SK-N-SH (cell line): Measurements from ENCODE around the gene WFIKKN1. TPM values are rescaled to one million over a fixed set of nuclear protein-coding genes. Genes with fewer than 3 reads are reported as not detected.
A peak's percentile ranks its signal among the peaks of the same experiment; 100 is the strongest.

Experiments
- CTCF ChIA-PET: fragments of 300-600, 350-600 bp; formaldehyde crosslinking; extraction: SDS; loops from one replicate; lab custom pipeline; 2021; lab: Yijun Ruan, JAX
- POLR2A ChIA-PET: fragments of 350-600 bp; sonication (Branson Sonifier 250); formaldehyde crosslinking; extraction: SDS; loops from one replicate; lab custom pipeline; 2020; ENCODE audit warnings: antibody characterized with exemption, inconsistent platforms; lab: Yijun Ruan, JAX
- DNase-seq: peaks from one replicate; pipeline ENCODE4 v3.0.0; 2012
- H2AFZ ChIP-seq: fragments of 200-600 bp; sonication (generic); 2 replicates; pipeline ENCODE4 v1.8.1; 2016; ENCODE audit warnings: antibody characterized with exemption, mild to moderate bottlenecking, low read depth
- H3F3A ChIP-seq: fragments of 200-600 bp; sonication (generic); replicated peaks from 2 replicates; pipeline ENCODE3; 2016; ENCODE audit warnings: antibody characterized with exemption, mild to moderate bottlenecking; ENCODE audit not compliant: insufficient read depth
- H3K27ac ChIP-seq, 2 experiments: fragments of 200-500 bp in 1 of 2; fragments of 200-600 bp in 1 of 2; sonication (Bioruptor generic) in 1 of 2; sonication (generic), shearing (Covaris generic) in 1 of 2; 2 replicates each; pipeline versions ENCODE4 v1.5.1 to v1.6.1; 2014 to 2016; ENCODE audit warnings: low read depth in 2 of 2, inconsistent platforms in 1 of 2, low read length in 1 of 2, mild to moderate bottlenecking in 1 of 2, mixed read lengths in 1 of 2
- H3K27me3 ChIP-seq: fragments of 200-600 bp; sonication (generic), shearing (Covaris generic); 2 replicates; pipeline ENCODE4 v1.6.1; 2016; ENCODE audit warnings: mixed run types; ENCODE audit not compliant: insufficient read depth
- H3K36me3 ChIP-seq, 2 experiments: fragments of 200-500 bp in 1 of 2; fragments of 200-600 bp in 1 of 2; sonication (Bioruptor generic) in 1 of 2; sonication (generic) in 1 of 2; replicated peaks in 1 of 2; 2 replicates each; pipeline versions ENCODE3 to v1.5.1; 2014 to 2016; ENCODE audit warnings: low read length in 1 of 2, mild to moderate bottlenecking in 1 of 2; ENCODE audit not compliant: insufficient read depth in 2 of 2, control insufficient read depth in 1 of 2
- H3K4me1 ChIP-seq, 2 experiments: fragments of 200-500 bp in 1 of 2; fragments of 200-600 bp in 1 of 2; sonication (Bioruptor generic) in 1 of 2; sonication (generic), shearing (Covaris generic) in 1 of 2; 2 replicates each; pipeline versions ENCODE4 v1.5.1 to v1.6.1; 2014 to 2016; ENCODE audit warnings: low read depth in 1 of 2, low read length in 1 of 2, mixed run types in 1 of 2; ENCODE audit not compliant: insufficient read depth in 2 of 2, control insufficient read depth in 1 of 2
- H3K4me2 ChIP-seq: fragments of 200-600 bp; sonication (generic), shearing (Covaris generic); 2 replicates; pipeline ENCODE4 v1.6.1; 2017; ENCODE audit warnings: mixed run types
- H3K4me3 ChIP-seq, 2 experiments: fragments of 200-500 bp in 1 of 2; fragments of 200-600 bp in 1 of 2; sonication (Bioruptor generic) in 1 of 2; sonication (generic), shearing (Covaris generic) in 1 of 2; 2 replicates each; pipeline versions ENCODE4 v1.5.1 to v1.8.1; 2014 to 2016; ENCODE audit warnings: low read depth in 2 of 2, inconsistent platforms in 1 of 2, low read length in 1 of 2, mild to moderate bottlenecking in 1 of 2, mixed read lengths in 1 of 2, moderate library complexity in 1 of 2
- H3K79me2 ChIP-seq: fragments of 200-600 bp; sonication (generic); 2 replicates; pipeline ENCODE4 v1.8.1; 2017; ENCODE audit warnings: mild to moderate bottlenecking; ENCODE audit not compliant: insufficient read depth
- H3K9ac ChIP-seq: fragments of 200-600 bp; sonication (generic); 2 replicates; pipeline ENCODE4 v1.6.1; 2017; ENCODE audit warnings: mixed run types
- H3K9me2 ChIP-seq: fragments of 200-600 bp; sonication (generic); 2 replicates; pipeline ENCODE4 v1.6.1; 2017; ENCODE audit warnings: mixed run types
- H3K9me3 ChIP-seq: fragments of 200-600 bp; sonication (generic); 2 replicates; pipeline ENCODE4 v1.6.1; 2017; ENCODE audit warnings: mixed run types, mild to moderate bottlenecking, moderate library complexity
- H4K20me1 ChIP-seq: fragments of 200-600 bp; sonication (generic); 2 replicates; pipeline ENCODE4 v1.6.1; 2017; ENCODE audit warnings: mild to moderate bottlenecking, mixed run types; ENCODE audit not compliant: insufficient read depth
- CHD2 ChIP-seq: fragments of 150-350 bp; IDR thresholded peaks from 2 replicates; pipeline ENCODE4 v1.6.1; 2018; ENCODE audit warnings: low read length; ENCODE audit not compliant: partially characterized antibody
- EP300 ChIP-seq, 2 experiments: IDR thresholded peaks; 2 replicates each; pipeline versions ENCODE4 v1.4.0 to v1.6.1; 2012; ENCODE audit warnings: borderline replicate concordance in 1 of 2, low read depth in 1 of 2, low read length in 1 of 2
- EZH2phosphoT487 ChIP-seq: fragments of 200-600 bp; sonication (generic); IDR thresholded peaks from 2 replicates; pipeline ENCODE4 v1.6.1; 2017; ENCODE audit warnings: low read depth, mixed run types, mild to moderate bottlenecking, antibody characterized with exemption, moderate library complexity, borderline replicate concordance
- FOXJ3 ChIP-seq: sonication (generic); formaldehyde crosslinking; IDR thresholded peaks from 2 replicates; pipeline ENCODE4 v1.5.1; 2020; ENCODE audit warnings: mild to moderate bottlenecking, missing genetic modification reagents
- GABPA ChIP-seq: IDR thresholded peaks from 2 replicates; pipeline ENCODE4 v1.4.0; 2012; ENCODE audit warnings: low read depth, mild to moderate bottlenecking
- JUND ChIP-seq: IDR thresholded peaks from 2 replicates; pipeline ENCODE4 v1.4.0; 2012
- NFIC ChIP-seq: IDR thresholded peaks from 2 replicates; pipeline ENCODE4 v1.4.0; 2012; ENCODE audit warnings: borderline replicate concordance
- RAD21 ChIP-seq: IDR thresholded peaks from 2 replicates; pipeline ENCODE4 v1.6.1; 2012; ENCODE audit warnings: mild to moderate bottlenecking, low read length
- REST ChIP-seq: IDR thresholded peaks from 2 replicates; pipeline ENCODE4 v1.6.1; 2012; ENCODE audit warnings: mild to moderate bottlenecking, low read depth, low read length, moderate library complexity
- RFX5 ChIP-seq: IDR thresholded peaks from 2 replicates; pipeline ENCODE4 v1.6.1; 2012; ENCODE audit warnings: mild to moderate bottlenecking, improper control_type of control experiment, low read length
- RXRA ChIP-seq: IDR thresholded peaks from 2 replicates; pipeline ENCODE4 v1.4.0; 2012; ENCODE audit warnings: low read depth, mild to moderate bottlenecking, borderline replicate concordance
- SMC3 ChIP-seq: IDR thresholded peaks from 2 replicates; pipeline ENCODE4 v1.6.1; 2012; ENCODE audit warnings: low read depth, low read length, improper control_type of control experiment
- TCF12 ChIP-seq: IDR thresholded peaks from 2 replicates; pipeline ENCODE4 v1.4.0; 2012
- USF1 ChIP-seq: IDR thresholded peaks from 2 replicates; pipeline ENCODE4 v1.4.0; 2012; ENCODE audit warnings: low read depth, borderline replicate concordance
- USF2 ChIP-seq: fragments of 150-350 bp; IDR thresholded peaks from 2 replicates; pipeline ENCODE4 v1.6.1; 2017; ENCODE audit warnings: antibody characterized with exemption, low read length, low read depth, borderline replicate concordance
- ZBTB33 ChIP-seq: IDR thresholded peaks from 2 replicates; pipeline ENCODE4 v1.4.0; 2012; ENCODE audit warnings: low read depth, borderline replicate concordance
- WGBS: methylation state at CpG from one replicate; pipeline ENCODE4 v1.1.6; 2017; ENCODE audit warnings: low lambda C conversion rate; 5-methylcytosine and 5-hydroxymethylcytosine counted together
- polyA plus RNA-seq, 3 experiments: library from polyadenylated mRNA; depleted of rRNA; stranded (reverse); fragments of >200 nt; gene quantifications; 2 replicates each; pipeline ENCODE4 v1.2.3, GENCODE V29; 2012

WFIKKN1 gene
- polyA plus RNA-seq, 1 of the 3 experiments (the other 2 are of a cell fraction) = 0.16 TPM

GRCh38 chr16:600781-601180 lies 30.0 kb upstream of the WFIKKN1 start (continued):
- TF ChIP-seq RXRA = no peak
- no peak for TF ChIP-seq EZH2phosphoT487
- TF ChIP-seq JUND = no peak
- no peak for TF ChIP-seq REST
- no peak for TF ChIP-seq TCF12
- no peak for TF ChIP-seq ZBTB33
- peak; percentile 37 for TF ChIP-seq RAD21
- no peak for TF ChIP-seq FOXJ3 (CRISPR knock-in tag)
- no peak for TF ChIP-seq EP300 (IDR thresholded peaks at IDR 0.05; ENCODE audit: borderline replicate concordance in 1 of 2, low read depth in 1 of 2, low read length in 1 of 2)
- no peak for TF ChIP-seq GABPA
- TF ChIP-seq, all 33 proteins: peak for 3

- 89% methylated on average over 5 of the region's 5 CpGs for WGBS
- ChIA-PET CTCF (no interaction called here), POLR2A (no interaction called here)
- Histone ChIP-seq H3K27ac (no peak overlapping the region), H3K9ac (no peak overlapping the region), H3F3A (peaks cover 5% of the 10 kb centered on the region), H3K79me2 (peaks cover 50% of the 10 kb centered on the region), H3K9me2 (no peaks in the 10 kb centered on the region), H2AFZ (no peak overlapping the region), H4K20me1 (peaks cover 8% of the 10 kb centered on the region; the same call in 1 of the 2 replicates), H3K27me3 (no peaks in the 10 kb centered on the region), H3K4me1 (peaks cover 0 to 6% of the 10 kb centered on the region in 2 experiments; a peak in 1 of 4 replicates), H3K4me3 (no peak overlapping the region), H3K4me2 (no peak overlapping the region), H3K36me3 (peaks cover 0 to 11% of the 10 kb centered on the region in 2 experiments), H3K9me3 (no peaks in the 10 kb centered on the region)
- no peak for DNase-seq
- TF ChIP-seq GABPA = no peak
- TF ChIP-seq REST = no peak
- TF ChIP-seq JUND = no peak
- no peak for TF ChIP-seq USF2
- TF ChIP-seq SMC3 = no peak
- TF ChIP-seq RXRA = no peak
- TF ChIP-seq RAD21 = no peak
- TF ChIP-seq CHD2 = no peak
- TF ChIP-seq NFIC = no peak
- no peak for TF ChIP-seq RFX5
- no peak for TF ChIP-seq USF1
These were observed 26.9 kb upstream of the WFIKKN1 start for GRCh38 chr16:603933-604332.
